B cell (primary cell): ENCODE results near the gene SGSH. TPM values are rescaled to one million over a fixed set of nuclear protein-coding genes. Genes with fewer than 3 reads are reported as not detected.

Source experiments
- ATAC-seq: fragments of 200-7000 bp; cut with Tn5 transposase; one replicate; pipeline ENCODE4 v1.10.0; 2021; ENCODE audit warnings: low read depth, mild to moderate bottlenecking, moderate number of reproducible peaks, moderate library complexity
- CTCF ChIA-PET: fragments of 350-600 bp; sonication (Branson Sonifier 250); formaldehyde crosslinking; loops from one replicate; lab custom pipeline; 2021; ENCODE audit warnings: antibody characterized with exemption, inconsistent platforms; lab: Charles Lee
- POLR2A ChIA-PET: fragments of 350-600 bp; sonication (Branson Sonifier 250); formaldehyde crosslinking; loops from one replicate; lab custom pipeline; 2021; ENCODE audit warnings: antibody characterized with exemption; lab: Charles Lee
- DNase-seq: peaks from one replicate; pipeline ENCODE4 v3.0.0; 2013
- H2AFZ ChIP-seq: 2 replicates; pipeline ENCODE4 v1.6.1; 2012; ENCODE audit warnings: mild to moderate bottlenecking, low read depth, low read length; ENCODE audit not compliant: insufficient read depth, poor library complexity, severe bottlenecking
- H3K27ac ChIP-seq, 2 donors: 1 replicate in 1 of 2; 2 replicates in 1 of 2; pipeline ENCODE4 v1.5.1; 2012 to 2013; ENCODE audit warnings: low read length in 2 of 2, mild to moderate bottlenecking in 2 of 2, moderate library complexity in 1 of 2
- H3K27me3 ChIP-seq, 4 experiments: fragments of 200-600 bp in 1 of 4; sonication (generic) in 1 of 4; replicated peaks in 1 of 4; 1 replicate in 2 of 4; 2 replicates in 2 of 4; pipeline versions ENCODE4 v1.6.1 to v1.7.0; 2013 to 2016; ENCODE audit warnings: low read length in 3 of 4, mild to moderate bottlenecking in 2 of 4, mixed read lengths in 1 of 4, moderate library complexity in 1 of 4; ENCODE audit not compliant: insufficient read depth in 4 of 4, control insufficient read depth in 3 of 4; ENCODE audit errors: control extremely low read depth in 1 of 4
- H3K36me3 ChIP-seq, 2 experiments: replicated peaks in 1 of 2; 1 replicate in 1 of 2; 2 replicates in 1 of 2; pipeline versions ENCODE4 v1.6.1 to v1.7.1; 2013; ENCODE audit warnings: low read length in 1 of 2; ENCODE audit not compliant: insufficient read depth in 2 of 2, control insufficient read depth in 1 of 2; ENCODE audit errors: control extremely low read depth in 1 of 2, extremely low read depth in 1 of 2
- H3K4me1 ChIP-seq, 2 donors: fragments of 200-600 bp in 1 of 2; sonication (generic) in 1 of 2; 1 replicate in 1 of 2; 2 replicates in 1 of 2; pipeline versions ENCODE4 v1.5.1 to v1.6.1; 2013 to 2017; ENCODE audit warnings: low read length in 2 of 2; ENCODE audit not compliant: control insufficient read depth in 2 of 2, insufficient read depth in 2 of 2
- H3K4me2 ChIP-seq: replicated peaks from 2 replicates; pipeline ENCODE3; 2012; ENCODE audit warnings: mild to moderate bottlenecking, low read depth, low read length; ENCODE audit not compliant: poor library complexity, severe bottlenecking
- H3K4me3 ChIP-seq, 5 experiments: fragments of 200-600 bp in 1 of 5; sonication (generic) in 1 of 5; 1 replicate in 3 of 5; 2 replicates in 2 of 5; pipeline versions ENCODE4 v1.5.1 to v1.7.0; 2011 to 2016; ENCODE audit warnings: low read length in 4 of 5, mild to moderate bottlenecking in 4 of 5, low read depth in 2 of 5, control low read depth in 1 of 5, moderate library complexity in 1 of 5; ENCODE audit not compliant: insufficient read depth in 1 of 5; ENCODE audit errors: control extremely low read depth in 1 of 5, extremely low read depth in 1 of 5
- H3K79me2 ChIP-seq: fragments of 200-600 bp; sonication (generic); one replicate; pipeline ENCODE4 v1.6.0; 2016; ENCODE audit warnings: low read length; ENCODE audit not compliant: control insufficient read depth, insufficient read depth
- H3K9ac ChIP-seq: fragments of 200-600 bp; sonication (generic); 2 replicates; pipeline ENCODE4 v1.6.1; 2017; ENCODE audit warnings: mild to moderate bottlenecking, low read length, moderate library complexity
- H3K9me3 ChIP-seq, 3 donors: one replicate each; pipeline versions ENCODE4 v1.6.1 to v1.7.1; 2013; ENCODE audit warnings: low read length in 2 of 3; ENCODE audit not compliant: control insufficient read depth in 2 of 3, insufficient read depth in 1 of 3; ENCODE audit errors: control extremely low read depth in 1 of 3
- H4K20me1 ChIP-seq: 2 replicates; pipeline ENCODE4 v1.6.0; 2012; ENCODE audit warnings: mild to moderate bottlenecking, low read length; ENCODE audit not compliant: insufficient read depth, control insufficient read depth, poor library complexity, severe bottlenecking
- H3K27ac Mint-ChIP-seq: one replicate; pipeline ENCODE4 v1.8.0; 2021; ENCODE audit warnings: mixed read lengths
- H3K27me3 Mint-ChIP-seq: one replicate; pipeline ENCODE4 v1.8.0; 2021; ENCODE audit warnings: mixed read lengths
- H3K4me1 Mint-ChIP-seq: one replicate; pipeline ENCODE4 v1.8.0; 2021; ENCODE audit warnings: mixed read lengths
- H3K4me3 Mint-ChIP-seq: one replicate; pipeline ENCODE4 v1.8.0; 2021; ENCODE audit warnings: mixed read lengths
- H3K9me3 Mint-ChIP-seq: one replicate; pipeline ENCODE4 v1.8.0; 2022; ENCODE audit warnings: mixed read lengths; ENCODE audit not compliant: insufficient read depth
- EZH2 ChIP-seq: IDR thresholded peaks from 2 replicates; pipeline ENCODE4 v1.6.1; 2012; ENCODE audit warnings: borderline replicate concordance, low read depth, mild to moderate bottlenecking, moderate library complexity, low read length; ENCODE audit not compliant: insufficient read depth, poor library complexity, severe bottlenecking
- WGBS: methylation state at CpG from one replicate; pipeline ENCODE4 v1.1.5; 2013; ENCODE audit warnings: missing lambda C conversion rate; ENCODE audit not compliant: insufficient coverage; 5-methylcytosine and 5-hydroxymethylcytosine counted together
- intact Hi-C: fragments of 100-400 bp; cut with micrococcal nuclease; formaldehyde crosslinking; loops from one replicate; pipeline ENCODE4 v1.10.0; 2022
- polyA plus RNA-seq: library from polyadenylated mRNA; depleted of rRNA; stranded (reverse); fragments of >200 nt; gene quantifications from 2 replicates; pipeline ENCODE4 v1.2.3, GENCODE V29; 2012
- total RNA-seq, 2 donors: library from RNA; stranded (reverse); fragments of 120-200 nt in 1 of 2; gene quantifications; 1 replicate in 1 of 2; 2 replicates in 1 of 2; pipeline versions ENCODE4 v1.2.3 to v1.2.4, GENCODE V29; 2013 to 2022
- TF ChIP-seq, protein P1 (sequence below): fragments of 200-600 bp; IDR thresholded peaks from one replicate; pipeline ENCODE4 v1.8.0; 2022; ENCODE audit warnings: antibody characterized with exemption, mild to moderate bottlenecking

The SGSH gene
- total and polyA plus RNA-seq, 2 donors (not counting 1 experiment from before 2014, with no cell fraction given), result 44.5 to 83.7 TPM

DNA sequence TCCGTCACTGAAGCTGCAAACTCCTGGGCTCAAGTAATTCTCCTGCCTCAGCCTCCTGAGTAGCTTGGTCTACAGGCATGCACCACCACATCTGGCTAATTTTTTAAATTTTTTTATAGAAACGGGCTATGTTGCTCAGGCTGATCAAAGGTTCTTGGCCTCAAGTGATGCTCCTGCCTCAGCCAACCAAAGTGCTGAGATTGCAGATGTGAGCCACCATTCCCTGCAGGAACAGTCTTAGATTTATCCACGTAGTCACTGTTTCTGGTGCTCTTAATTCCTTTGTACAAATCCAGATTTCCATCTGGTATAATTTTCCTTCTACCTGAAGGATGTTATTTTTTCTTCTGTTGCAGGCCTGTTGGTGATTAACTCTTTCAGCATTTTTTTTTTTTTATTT is 13.1 kb upstream of the SGSH start:
- no peak for ATAC-seq
- H3K9ac ChIP-seq, result no peak overlapping the region
- no peaks in the 10 kb centered on the region for H3K4me1 ChIP-seq
- no peak overlapping the region for H3K4me3 Mint-ChIP-seq
- peaks cover 9% of the 10 kb centered on the region for H3K9me3 Mint-ChIP-seq
- H3K27ac Mint-ChIP-seq, result no peak overlapping the region
- no peak for TF ChIP-seq EZH2
- TF ChIP-seq, protein P1, sequence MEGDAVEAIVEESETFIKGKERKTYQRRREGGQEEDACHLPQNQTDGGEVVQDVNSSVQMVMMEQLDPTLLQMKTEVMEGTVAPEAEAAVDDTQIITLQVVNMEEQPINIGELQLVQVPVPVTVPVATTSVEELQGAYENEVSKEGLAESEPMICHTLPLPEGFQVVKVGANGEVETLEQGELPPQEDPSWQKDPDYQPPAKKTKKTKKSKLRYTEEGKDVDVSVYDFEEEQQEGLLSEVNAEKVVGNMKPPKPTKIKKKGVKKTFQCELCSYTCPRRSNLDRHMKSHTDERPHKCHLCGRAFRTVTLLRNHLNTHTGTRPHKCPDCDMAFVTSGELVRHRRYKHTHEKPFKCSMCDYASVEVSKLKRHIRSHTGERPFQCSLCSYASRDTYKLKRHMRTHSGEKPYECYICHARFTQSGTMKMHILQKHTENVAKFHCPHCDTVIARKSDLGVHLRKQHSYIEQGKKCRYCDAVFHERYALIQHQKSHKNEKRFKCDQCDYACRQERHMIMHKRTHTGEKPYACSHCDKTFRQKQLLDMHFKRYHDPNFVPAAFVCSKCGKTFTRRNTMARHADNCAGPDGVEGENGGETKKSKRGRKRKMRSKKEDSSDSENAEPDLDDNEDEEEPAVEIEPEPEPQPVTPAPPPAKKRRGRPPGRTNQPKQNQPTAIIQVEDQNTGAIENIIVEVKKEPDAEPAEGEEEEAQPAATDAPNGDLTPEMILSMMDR, result no peak
- H3K4me2 ChIP-seq, result no peak overlapping the region
- intact Hi-C loops, result no loop called here
- CTCF ChIA-PET, result no interaction called here
- H4K20me1 ChIP-seq, result no peaks in the 10 kb centered on the region
- H3K4me1 Mint-ChIP-seq, result no peaks in the 10 kb centered on the region
- no peak overlapping the region for H2AFZ ChIP-seq
- no peaks in the 10 kb centered on the region for H3K27me3 Mint-ChIP-seq
- POLR2A ChIA-PET, result no interaction called here
- H3K9me3 ChIP-seq, result peaks cover 0 to 34% (median 23%) of the 10 kb centered on the region in 3 donors
- H3K27me3 ChIP-seq, result no peaks in the 10 kb centered on the region
- DNase-seq, result no peak
- H3K79me2 ChIP-seq, result no peaks in the 10 kb centered on the region
- H3K36me3 ChIP-seq, result no peaks in the 10 kb centered on the region
- H3K27ac ChIP-seq, result no peak overlapping the region
- no peak overlapping the region for H3K4me3 ChIP-seq
- 90% methylated on average over 2 of the region's 3 CpGs for WGBS

DNA sequence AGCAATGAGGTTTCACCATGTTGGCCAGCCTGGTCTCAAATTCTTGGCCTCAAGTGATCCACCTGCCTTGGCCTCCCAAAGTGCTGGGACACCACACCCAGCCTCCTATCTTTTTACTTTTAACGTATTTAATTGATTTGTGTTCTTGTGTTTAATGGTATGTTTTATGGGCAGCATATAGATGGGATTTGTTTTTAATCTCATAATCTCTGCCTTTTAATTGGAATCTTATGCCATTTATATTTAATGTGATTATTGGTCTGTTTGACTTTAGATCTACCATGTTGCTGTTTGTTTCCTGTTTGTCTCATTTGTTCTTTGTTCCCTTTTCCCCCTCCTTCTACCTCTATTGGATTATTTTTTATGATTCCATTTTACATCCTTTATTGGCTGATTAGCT is 12.3 kb upstream of the SGSH start:
- CTCF ChIA-PET, result interaction anchor here (2.2 kb wide), 1 partner anchor 36 kb away, joined by 5 read pairs; no protein-coding TSS in a partner anchor
- H3K27me3 ChIP-seq, result no peaks in the 10 kb centered on the region
- no peak overlapping the region for H3K27ac Mint-ChIP-seq

More for the DNA sequence above, 12.3 kb upstream of the SGSH start:
- no peak overlapping the region for H3K4me3 ChIP-seq
- H3K4me3 Mint-ChIP-seq, result no peak overlapping the region
- intact Hi-C loops, result no loop called here
- no peaks in the 10 kb centered on the region for H3K27me3 Mint-ChIP-seq
- H3K4me1 Mint-ChIP-seq, result no peaks in the 10 kb centered on the region
- no peaks in the 10 kb centered on the region for H3K36me3 ChIP-seq
- DNase-seq (no peak), ATAC-seq (no peak)
- no peak for TF ChIP-seq EZH2
- TF ChIP-seq, protein P1, result no peak
- WGBS, result no CpG with 5 or more reads among the region's 1 CpG
- H3K79me2 ChIP-seq, result no peaks in the 10 kb centered on the region
- H4K20me1 ChIP-seq, result no peaks in the 10 kb centered on the region
- no peak overlapping the region for H2AFZ ChIP-seq
- no peaks in the 10 kb centered on the region for H3K4me1 ChIP-seq
- POLR2A ChIA-PET, result no interaction called here
- no peak overlapping the region for H3K27ac ChIP-seq
- H3K9me3 Mint-ChIP-seq, result peaks cover 9% of the 10 kb centered on the region
- no peak overlapping the region for H3K4me2 ChIP-seq
- peaks cover 0 to 34% (median 23%) of the 10 kb centered on the region in 3 donors for H3K9me3 ChIP-seq
- no peak overlapping the region for H3K9ac ChIP-seq
